Liver (tissue), 3 donors: ENCODE results near the gene SERPINA5.

Source experiments
- CTCF ChIP-seq: fragments of 150-350 bp; IDR thresholded peaks from 2 replicates; pipeline ENCODE4 v1.5.1; 2017; ENCODE audit warnings: improper control_type of control experiment, low read depth, low read length; ENCODE audit not compliant: missing input control
- GABPA ChIP-seq, 2 donors: IDR thresholded peaks in 1 of 2; conservative IDR thresholded peaks in 1 of 2; 2 replicates each; pipeline ENCODE4 v1.6.1; 2016; ENCODE audit warnings: antibody characterized with exemption in 2 of 2, mild to moderate bottlenecking in 1 of 2, moderate library complexity in 1 of 2
- MAX ChIP-seq: IDR thresholded peaks from 2 replicates; pipeline ENCODE4 v1.6.1; 2016; ENCODE audit warnings: antibody characterized with exemption
- REST ChIP-seq: IDR thresholded peaks from 2 replicates; pipeline ENCODE4 v1.6.1; 2016; ENCODE audit warnings: antibody characterized with exemption, mild to moderate bottlenecking
- SP1 ChIP-seq: IDR thresholded peaks from 2 replicates; pipeline ENCODE4 v1.6.1; 2018; ENCODE audit warnings: antibody characterized with exemption, mild to moderate bottlenecking
- donor health status: healthy.
- donor health status: healthy.

- no peak for TF ChIP-seq CTCF
- no peak for TF ChIP-seq GABPA (IDR thresholded peaks at IDR 0.05 in 1 of 2, conservative IDR thresholded peaks at IDR 0.05 in 1 of 2)
- TF ChIP-seq REST: no peak
- no peak for TF ChIP-seq SP1
- TF ChIP-seq MAX: no peak
These were observed 14.7 kb downstream of the SERPINA5 start for GRCh38 chr14:94595912-94596311.
